ENCODE data around the gene NUP88.

GRCh38 chr17:5396612-5397011, 22.9 kb downstream of the NUP88 start:
- no peak for TF ChIP-seq CTCF (IDR thresholded peaks at IDR 0.05; ENCODE audit: insufficient read depth, low read length)
- no peak for TF ChIP-seq POLR2AphosphoS5 (IDR thresholded peaks at IDR 0.05; ENCODE audit: low read depth)

Measured in HL-60 (cell line).